Measurements from ENCODE around the gene TMEM184A. TPM values are rescaled to one million over a fixed set of nuclear protein-coding genes. Genes with fewer than 3 reads are reported as not detected.
A peak's percentile ranks its signal among the peaks of the same experiment; 100 is the strongest.

The TMEM184A gene
- total RNA-seq, 3 donors from 2014 or later = 6.6 to 8.2 TPM; not detected in 1

GRCh38 chr7:1529383-1530116 is 26.5 kb downstream of the TMEM184A start:
- Histone ChIP-seq H3K4me3 (peak overlapping the region in 1 of 3 donors; percentile 84), H3K9me3 (no peaks in the 10 kb centered on the region), H3K4me1 (peaks cover 0 to 15% of the 10 kb centered on the region in 2 donors), H3K27ac (no peak overlapping the region), H3K36me3 (no peaks in the 10 kb centered on the region), H3K27me3 (no peaks in the 10 kb centered on the region)
- intact Hi-C loops (cut with DNase I; ENCODE audit: low total_unique reads) = no loop called here
- DNase-seq (ENCODE audit: low spot score in 2 of 2) = no peak
- TF ChIP-seq POLR2A (IDR thresholded peaks at IDR 0.05) = no peak
- no peak for TF ChIP-seq POLR2AphosphoS5 (IDR thresholded peaks at IDR 0.05)
- TF ChIP-seq CTCF (IDR thresholded peaks at IDR 0.05) = no peak

- Histone ChIP-seq H3K4me3 (peak overlapping the region in 2 of 3 donors; percentile 20 to 44), H3K9me3 (no peaks in the 10 kb centered on the region), H3K36me3 (no peaks in the 10 kb centered on the region), H3K4me1 (no peaks in the 10 kb centered on the region), H3K27me3 (peaks cover 0 to 6% of the 10 kb centered on the region in 2 donors), H3K27ac (no peak overlapping the region)
- intact Hi-C loops (cut with DNase I; ENCODE audit: low total_unique reads) = no loop called here
- DNase-seq (ENCODE audit: low spot score in 2 of 2) = no peak
- no peak for TF ChIP-seq CTCF (IDR thresholded peaks at IDR 0.05)
- TF ChIP-seq POLR2AphosphoS5 (IDR thresholded peaks at IDR 0.05) = no peak
- TF ChIP-seq POLR2A (IDR thresholded peaks at IDR 0.05) = no peak
These were observed 29.7 kb downstream of the TMEM184A start for GRCh38 chr7:1526271-1526754.

GRCh38 chr7:1525409-1525808 is 30.6 kb downstream of the TMEM184A start:
- Histone ChIP-seq H3K4me1 (no peaks in the 10 kb centered on the region), H3K27ac (no peak overlapping the region), H3K36me3 (no peaks in the 10 kb centered on the region), H3K9me3 (no peaks in the 10 kb centered on the region), H3K27me3 (peaks cover 0 to 6% of the 10 kb centered on the region in 2 donors), H3K4me3 (no peak overlapping the region)
- intact Hi-C loops (cut with DNase I; ENCODE audit: low total_unique reads) = no loop called here
- TF ChIP-seq POLR2A (IDR thresholded peaks at IDR 0.05) = no peak
- no peak for DNase-seq (ENCODE audit: low spot score in 2 of 2)

GRCh38 chr7:1523844-1524243 is 32.2 kb downstream of the TMEM184A start:
- TF ChIP-seq POLR2A (IDR thresholded peaks at IDR 0.05) (no peak), POLR2AphosphoS5 (IDR thresholded peaks at IDR 0.05) (no peak), CTCF (IDR thresholded peaks at IDR 0.05) (no peak)
- intact Hi-C loops (cut with DNase I; ENCODE audit: low total_unique reads) = no loop called here
- Histone ChIP-seq H3K36me3 (no peaks in the 10 kb centered on the region), H3K27ac (no peak overlapping the region), H3K4me3 (no peak overlapping the region), H3K27me3 (peaks cover 0 to 6% of the 10 kb centered on the region in 2 donors), H3K4me1 (no peaks in the 10 kb centered on the region), H3K9me3 (no peaks in the 10 kb centered on the region)
- DNase-seq (ENCODE audit: low spot score in 2 of 2) = no peak

- TF ChIP-seq POLR2A (IDR thresholded peaks at IDR 0.05) = no peak
- TF ChIP-seq POLR2AphosphoS5 (IDR thresholded peaks at IDR 0.05) = no peak
- no peak for TF ChIP-seq CTCF (IDR thresholded peaks at IDR 0.05)
- Histone ChIP-seq H3K4me1 (no peaks in the 10 kb centered on the region), H3K27ac (no peak overlapping the region), H3K27me3 (peaks cover 0 to 6% of the 10 kb centered on the region in 2 donors), H3K36me3 (no peaks in the 10 kb centered on the region), H3K4me3 (no peak overlapping the region), H3K9me3 (no peaks in the 10 kb centered on the region)
- intact Hi-C loops (cut with DNase I; ENCODE audit: low total_unique reads) = no loop called here
- DNase-seq (ENCODE audit: low spot score in 2 of 2) = no peak
These were observed 32.8 kb downstream of the TMEM184A start for GRCh38 chr7:1523208-1523607.

Data from breast epithelium (tissue), 4 donors.